Right lobe of liver (tissue), 4 donors: ENCODE measurements around the gene SHKBP1.

Experiments used
- CTCF ChIP-seq, 4 donors: fragments of 200-600 bp in 3 of 4; fragments of 450-650 bp in 1 of 4; IDR thresholded peaks; one replicate each; pipeline versions ENCODE4 v1.5.1 to v1.8.0; 2016 to 2022; ENCODE audit warnings: antibody characterized with exemption in 4 of 4, mild to moderate bottlenecking in 2 of 4
- POLR2A ChIP-seq: fragments of 450-650 bp; IDR thresholded peaks from one replicate; pipeline ENCODE4 v1.6.1; 2017; ENCODE audit warnings: antibody characterized with exemption, mild to moderate bottlenecking
- donor health status: DM: no; HTN: no; CAD: no.
- donor health status: DM: no; HTN: no; CAD: no.
- donor health status: DM: no; HTN: yes; CAD: no.

- no peak for TF ChIP-seq CTCF (IDR thresholded peaks at IDR 0.05)
- no peak for TF ChIP-seq POLR2A
Measured at GRCh38 chr19:40613690-40614621, 37.3 kb downstream of the SHKBP1 start.
